Body of pancreas (tissue), 4 donors: ENCODE results near the gene SPOCK2. TPM values are rescaled to one million over a fixed set of nuclear protein-coding genes. Genes with fewer than 3 reads are reported as not detected.
A peak's percentile ranks its signal among the peaks of the same experiment; 100 is the strongest.

Experiments
- ATAC-seq: fragments of 150-250 bp; one replicate; pipeline ENCODE4 v1.9.1; 2016
- DNase-seq, 4 donors: peaks; one replicate each; pipeline ENCODE4 v3.0.0-alpha.2; 2019
- H3K27ac ChIP-seq, 4 donors: fragments of 200-600 bp; sonication (generic); 1 replicate in 3 of 4; 2 replicates in 1 of 4; pipeline versions ENCODE4 v1.5.1 to v1.6.1; 2016 to 2019; ENCODE audit warnings: mild to moderate bottlenecking in 1 of 4, mixed read lengths in 1 of 4, moderate library complexity in 1 of 4
- H3K27me3 ChIP-seq, 2 donors: fragments of 200-600 bp; sonication (generic); one replicate each; pipeline ENCODE4 v1.6.0; 2016; ENCODE audit warnings: mild to moderate bottlenecking in 1 of 2
- H3K36me3 ChIP-seq, 2 donors: fragments of 200-600 bp; sonication (generic); replicated peaks in 1 of 2; 2 replicates each; pipeline ENCODE4 v1.5.1; 2016; ENCODE audit warnings: low read depth in 2 of 2; ENCODE audit not compliant: insufficient read depth in 1 of 2
- H3K4me1 ChIP-seq: fragments of 200-600 bp; sonication (generic); one replicate; pipeline ENCODE4 v1.6.0; 2016
- H3K4me3 ChIP-seq, 2 donors: fragments of 200-600 bp; sonication (generic); 1 replicate in 1 of 2; 2 replicates in 1 of 2; pipeline ENCODE4 v1.5.1; 2016 to 2019
- H3K9me3 ChIP-seq, 3 donors: fragments of 200-600 bp; sonication (generic); 1 replicate in 2 of 3; 2 replicates in 1 of 3; pipeline ENCODE4 v1.5.1; 2016
- POLR2A ChIP-seq, 3 donors: fragments of 450-650 bp; IDR thresholded peaks; one replicate each; pipeline ENCODE4 v1.6.1; 2016; ENCODE audit warnings: antibody characterized with exemption in 3 of 3, mild to moderate bottlenecking in 2 of 3
- WGBS, 2 donors: methylation state at CpG; one replicate each; pipeline ENCODE4 v1.1.5; 2017; 5-methylcytosine and 5-hydroxymethylcytosine counted together
- intact Hi-C: fragments of 100-400 bp; cut with DNase I; formaldehyde crosslinking; loops from one replicate; pipeline ENCODE4 v1.15.1; 2023
- total RNA-seq, 2 donors: library from RNA; depleted of rRNA; stranded (reverse); fragments of >200 nt; gene quantifications; one replicate each; pipeline ENCODE4 v1.1.0, GENCODE V29; 2016
- TF ChIP-seq, protein P1 (sequence below), 7 experiments: fragments of 450-650 bp in 4 of 7; fragments of 200-600 bp in 3 of 7; sonication (generic) in 3 of 7; IDR thresholded peaks; one replicate each; pipeline ENCODE4 v1.5.1; 2016 to 2019; ENCODE audit warnings: antibody characterized with exemption in 7 of 7

SPOCK2 gene
- total RNA-seq, 2 donors from 2014 or later = 2.0 to 7.3 TPM

DNA sequence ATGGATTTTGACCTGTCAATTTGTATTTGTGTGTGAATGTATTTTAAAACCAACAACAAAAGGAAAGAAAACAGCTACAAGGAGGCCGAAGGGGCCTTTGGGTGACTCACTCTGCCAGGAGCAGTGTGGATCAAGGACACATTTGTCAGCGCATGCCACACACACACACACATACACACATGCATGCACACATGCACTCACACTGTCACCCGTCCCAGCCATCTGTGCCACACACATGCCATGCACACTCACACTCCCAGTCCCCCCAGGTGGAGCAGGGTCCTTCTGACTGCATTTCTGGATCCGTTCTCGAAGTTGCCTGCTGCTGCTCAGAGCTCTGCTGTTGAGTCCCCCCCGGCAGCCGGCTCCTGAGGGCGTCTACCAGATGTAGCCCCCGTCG, 26.0 kb downstream of the SPOCK2 start:
- Histone ChIP-seq H3K36me3 (no peaks in the 10 kb centered on the region), H3K4me3 (no peak overlapping the region), H3K4me1 (peaks cover 10% of the 10 kb centered on the region), H3K9me3 (no peaks in the 10 kb centered on the region), H3K27ac (no peak overlapping the region), H3K27me3 (no peaks in the 10 kb centered on the region)
- ATAC-seq = no peak
- intact Hi-C loops = no loop called here
- DNase-seq = no peak
- TF ChIP-seq, protein P1, sequence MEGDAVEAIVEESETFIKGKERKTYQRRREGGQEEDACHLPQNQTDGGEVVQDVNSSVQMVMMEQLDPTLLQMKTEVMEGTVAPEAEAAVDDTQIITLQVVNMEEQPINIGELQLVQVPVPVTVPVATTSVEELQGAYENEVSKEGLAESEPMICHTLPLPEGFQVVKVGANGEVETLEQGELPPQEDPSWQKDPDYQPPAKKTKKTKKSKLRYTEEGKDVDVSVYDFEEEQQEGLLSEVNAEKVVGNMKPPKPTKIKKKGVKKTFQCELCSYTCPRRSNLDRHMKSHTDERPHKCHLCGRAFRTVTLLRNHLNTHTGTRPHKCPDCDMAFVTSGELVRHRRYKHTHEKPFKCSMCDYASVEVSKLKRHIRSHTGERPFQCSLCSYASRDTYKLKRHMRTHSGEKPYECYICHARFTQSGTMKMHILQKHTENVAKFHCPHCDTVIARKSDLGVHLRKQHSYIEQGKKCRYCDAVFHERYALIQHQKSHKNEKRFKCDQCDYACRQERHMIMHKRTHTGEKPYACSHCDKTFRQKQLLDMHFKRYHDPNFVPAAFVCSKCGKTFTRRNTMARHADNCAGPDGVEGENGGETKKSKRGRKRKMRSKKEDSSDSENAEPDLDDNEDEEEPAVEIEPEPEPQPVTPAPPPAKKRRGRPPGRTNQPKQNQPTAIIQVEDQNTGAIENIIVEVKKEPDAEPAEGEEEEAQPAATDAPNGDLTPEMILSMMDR (IDR thresholded peaks at IDR 0.05) = no peak
- TF ChIP-seq POLR2A (IDR thresholded peaks at IDR 0.05) = no peak
- 88 to 92% methylated on average over 10 of the region's 10 CpGs for WGBS, 2 donors

GRCh38 chr10:72061930-72062329, 26.4 kb downstream of the SPOCK2 start:
- H3K27me3 ChIP-seq = no peaks in the 10 kb centered on the region
- peaks cover 14% of the 10 kb centered on the region for H3K4me1 ChIP-seq
- H3K4me3 ChIP-seq = no peak overlapping the region
- intact Hi-C loops = no loop called here
- no peak overlapping the region for H3K27ac ChIP-seq
- DNase-seq = no peak
- no peak for TF ChIP-seq POLR2A (IDR thresholded peaks at IDR 0.05)
- TF ChIP-seq, protein P1 (IDR thresholded peaks at IDR 0.05) = no peak
- no peaks in the 10 kb centered on the region for H3K36me3 ChIP-seq
- WGBS, 2 donors = 84 to 90% methylated on average over 5 to 9 of the region's 9 CpGs
- ATAC-seq = no peak
- no peaks in the 10 kb centered on the region for H3K9me3 ChIP-seq

DNA sequence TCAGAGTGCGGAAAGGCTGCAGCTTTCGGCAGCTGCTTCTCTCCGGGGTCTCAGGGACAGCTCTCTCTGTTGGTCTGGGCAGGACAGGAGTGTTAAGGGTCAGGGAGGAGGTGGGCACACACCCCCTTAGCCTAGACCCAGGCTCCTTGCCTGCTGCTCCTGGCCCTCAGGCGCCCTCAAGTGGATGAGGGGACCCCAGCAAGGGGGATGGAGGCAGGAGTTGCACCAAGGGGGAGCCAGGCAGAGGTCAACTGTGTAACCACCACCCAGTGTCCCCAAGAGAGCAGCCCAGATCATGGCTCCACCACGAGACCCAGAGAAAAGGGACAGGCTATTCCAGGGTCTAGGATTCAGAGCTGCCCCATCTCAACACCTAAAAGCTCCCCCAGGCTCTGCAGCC, 26.9 kb downstream of the SPOCK2 start:
- Histone ChIP-seq H3K9me3 (no peaks in the 10 kb centered on the region), H3K4me1 (peaks cover 19% of the 10 kb centered on the region), H3K27me3 (no peaks in the 10 kb centered on the region), H3K4me3 (no peak overlapping the region), H3K36me3 (no peaks in the 10 kb centered on the region), H3K27ac (no peak overlapping the region)
- ATAC-seq (no peak), DNase-seq (no peak)
- intact Hi-C loops = no loop called here
- WGBS, 2 donors = 83 to 91% methylated on average over 1 to 5 of the region's 5 CpGs
- no peak for TF ChIP-seq POLR2A (IDR thresholded peaks at IDR 0.05)
- TF ChIP-seq, protein P1 (IDR thresholded peaks at IDR 0.05) = peak in 1 of 7 experiments; percentile 12

DNA sequence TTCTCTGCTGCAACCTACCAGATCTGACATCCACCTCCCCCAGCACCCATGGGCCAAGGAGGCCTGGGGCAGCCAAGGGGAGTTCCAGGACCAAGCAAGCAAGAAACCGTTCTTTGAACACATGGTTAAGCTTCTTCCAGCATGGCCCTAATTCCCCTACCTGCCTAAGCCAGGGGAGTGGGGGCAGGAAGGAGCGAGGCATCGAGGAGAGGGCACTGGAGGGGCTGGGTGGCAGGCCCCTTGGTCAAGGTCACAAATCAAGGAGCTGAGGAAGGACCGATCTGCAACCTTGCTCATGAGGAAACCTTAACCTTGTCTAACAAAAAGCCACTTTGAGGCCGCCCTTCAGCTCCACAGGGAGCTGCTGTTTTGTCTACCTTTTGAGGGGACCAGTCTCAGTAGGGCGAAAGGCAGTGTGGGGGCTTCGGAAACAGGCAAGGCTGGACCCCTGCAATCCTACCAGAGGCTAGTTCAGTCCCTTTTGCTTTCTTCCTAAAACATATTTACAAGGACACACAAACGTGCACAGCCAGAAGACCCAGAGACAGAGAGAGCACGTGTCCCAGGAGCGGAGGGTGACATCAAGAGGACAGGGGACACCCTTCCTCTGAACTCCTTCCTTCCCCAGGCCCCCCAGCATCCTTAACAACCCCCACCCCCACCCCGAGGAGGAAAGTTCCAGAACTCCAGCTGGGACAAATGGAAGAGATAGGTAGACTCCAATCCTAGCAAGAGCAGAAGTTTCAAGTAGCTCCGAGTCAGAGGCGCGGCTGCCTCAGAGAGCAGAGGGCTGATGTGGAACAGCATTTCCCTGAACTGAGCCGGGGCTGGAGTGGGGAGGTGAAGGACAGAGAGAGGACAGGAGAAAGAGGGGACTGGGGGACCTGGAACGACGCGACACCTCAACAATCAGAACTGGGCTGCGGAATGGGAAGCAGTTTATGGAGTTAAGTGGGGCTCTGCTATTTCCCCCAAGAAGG, 28.2 kb downstream of the SPOCK2 start:
- H3K27me3 ChIP-seq = no peaks in the 10 kb centered on the region
- TF ChIP-seq POLR2A (IDR thresholded peaks at IDR 0.05) = no peak
- TF ChIP-seq, protein P1 (IDR thresholded peaks at IDR 0.05) = no peak
- 77 to 79% methylated on average over 16 to 19 of the region's 19 CpGs for WGBS, 2 donors

More for the DNA sequence above, 28.2 kb downstream of the SPOCK2 start:
- intact Hi-C loops = no loop called here
- no peak for DNase-seq
- Histone ChIP-seq H3K9me3 (no peaks in the 10 kb centered on the region), H3K4me3 (no peak overlapping the region), H3K4me1 (peaks cover 26% of the 10 kb centered on the region), H3K27ac (no peak overlapping the region), H3K36me3 (no peaks in the 10 kb centered on the region)
- ATAC-seq = no peak
